Middle frontal gyrus (tissue), 1 donor: ENCODE measurements around the gene SOBP.
"Not testable (repeated sequence)": the region's sequence is repeated elsewhere in the genome, so short reads cannot be mapped to it uniquely, and the experiment has no call there.

Experiments used
- DNase-seq: peaks from one replicate; pipeline ENCODE4 v3.0.0-alpha.2; 2015; ENCODE audit warnings: low spot score; ENCODE audit errors: extremely low spot score

Gene SOBP

GRCh38 chr6:107488174-107488874 lies 1.6 kb upstream of the SOBP start:
- DNase-seq = no peak

GRCh38 chr6:107488875-107489635 lies 862 bp upstream of the SOBP start:
- DNase-seq = no peak

- no peak for DNase-seq
These were observed 735 bp downstream of the SOBP start for GRCh38 chr6:107490566-107491137.

GRCh38 chr6:107491138-107491609 lies 1.3 kb downstream of the SOBP start:
- no peak for DNase-seq

- DNase-seq = peak; percentile 51
These were observed 2.1 kb downstream of the SOBP start for GRCh38 chr6:107491760-107492660.

GRCh38 chr6:107493158-107494057 lies 3.5 kb downstream of the SOBP start:
- no peak for DNase-seq

- DNase-seq = no peak
These were observed 5.3 kb downstream of the SOBP start for GRCh38 chr6:107495196-107495643.

GRCh38 chr6:107495971-107496370 lies 6.1 kb downstream of the SOBP start:
- no peak for DNase-seq

- no peak for DNase-seq
These were observed 7.2 kb downstream of the SOBP start for GRCh38 chr6:107496892-107497684.

GRCh38 chr6:107504270-107505026 lies 14.5 kb downstream of the SOBP start:
- no peak for DNase-seq

GRCh38 chr6:107506145-107506544 lies 16.2 kb downstream of the SOBP start:
- DNase-seq = no peak

- no peak for DNase-seq
These were observed 19.6 kb downstream of the SOBP start for GRCh38 chr6:107509506-107509905.

- no peak for DNase-seq
These were observed 20.2 kb downstream of the SOBP start for GRCh38 chr6:107510108-107510507.

- DNase-seq = no peak
These were observed 21.6 kb downstream of the SOBP start for GRCh38 chr6:107511511-107511993.

- no peak for DNase-seq
These were observed 23.3 kb downstream of the SOBP start for GRCh38 chr6:107513214-107513613.

GRCh38 chr6:107515955-107516354 lies 26.0 kb downstream of the SOBP start:
- no peak for DNase-seq

- DNase-seq = no peak
These were observed 27.4 kb downstream of the SOBP start for GRCh38 chr6:107517274-107517673.

GRCh38 chr6:107519224-107519623 lies 29.3 kb downstream of the SOBP start:
- DNase-seq = not testable (repeated sequence)
